ENCODE results near the gene RBM20. TPM values are rescaled to one million over a fixed set of nuclear protein-coding genes. Genes with fewer than 3 reads are reported as not detected.

RBM20 gene
- total and polyA plus RNA-seq, 2 of the 13 experiments (the other 11 are each of a cell fraction or from before 2014, with no cell fraction given), result 0.02 to 0.22 TPM

- peak; percentile 74 for TF ChIP-seq FOXP4 (CRISPR knock-in tag; IDR thresholded peaks at IDR 0.05)
- TF ChIP-seq TBX3 (IDR thresholded peaks at IDR 0.05; ENCODE audit: borderline replicate concordance), result peak; percentile 59; the same call in 1 of the 2 replicates
- TF ChIP-seq SP5 (CRISPR knock-in tag; IDR thresholded peaks at IDR 0.05; ENCODE audit: borderline replicate concordance, low read depth), result peak; percentile 84
- 0 out of 2 replicates have a peak, but pooled peaks have one; percentile 15 for TF ChIP-seq SPEN (CRISPR knock-in tag; IDR thresholded peaks at IDR 0.05; ENCODE audit: low read depth)
- TF ChIP-seq ZNF761 (CRISPR knock-in tag; conservative IDR thresholded peaks at IDR 0.05), result peak; percentile 55; the same call in 1 of the 2 replicates
These were observed 201.9 kb downstream of the RBM20 start (continued) for GRCh38 chr10:110845756-110846620.

GRCh38 chr10:110847374-110847773, 203.2 kb downstream of the RBM20 start:
- no peak for DNase-seq (ENCODE audit: low spot score)
- H3K79me2 ChIP-seq (ENCODE audit: insufficient read depth, low read length), result no peaks in the 10 kb centered on the region
- no peaks in the 10 kb centered on the region for H3K9me3 ChIP-seq (ENCODE audit: low read length)
- H3K4me3 ChIP-seq (replicated peaks in 1 of 3; ENCODE audit: insufficient read depth in 1 of 3, low read depth in 2 of 3, low read length in 3 of 3), result no peak overlapping the region
- TF ChIP-seq ZNF572 (CRISPR knock-in tag; IDR thresholded peaks at IDR 0.05), result no peak
- TF ChIP-seq ZNF224 (CRISPR knock-in tag; IDR thresholded peaks at IDR 0.05), result no peak
- TF ChIP-seq MEF2D (CRISPR knock-in tag; IDR thresholded peaks at IDR 0.05), result no peak
- no peak for TF ChIP-seq ZBTB37 (CRISPR knock-in tag; IDR thresholded peaks at IDR 0.05)
- TF ChIP-seq EEA1 (CRISPR knock-in tag; IDR thresholded peaks at IDR 0.05; ENCODE audit: borderline replicate concordance), result no peak
- TF ChIP-seq ZNF432 (CRISPR knock-in tag; IDR thresholded peaks at IDR 0.05; ENCODE audit: borderline replicate concordance), result no peak
- TF ChIP-seq ZNF12 (CRISPR knock-in tag; IDR thresholded peaks at IDR 0.05), result no peak
- TF ChIP-seq U2AF2 (IDR thresholded peaks at IDR 0.05; ENCODE audit: low read depth, low read length), result no peak
- TF ChIP-seq ZC3H4 (CRISPR knock-in tag; IDR thresholded peaks at IDR 0.05; ENCODE audit: borderline replicate concordance), result no peak
- no peak for TF ChIP-seq CEBPG (CRISPR knock-in tag; IDR thresholded peaks at IDR 0.05)
- TF ChIP-seq ZNF207 (IDR thresholded peaks at IDR 0.05; ENCODE audit: borderline replicate concordance), result no peak
- no peak for TF ChIP-seq SP4 (CRISPR knock-in tag; IDR thresholded peaks at IDR 0.05)
- no peaks in the 10 kb centered on the region for H3K27me3 ChIP-seq (ENCODE audit: control insufficient read depth in 1 of 2, insufficient read depth in 2 of 2, low read length in 2 of 2)
- no peaks in the 10 kb centered on the region for H4K20me1 ChIP-seq (ENCODE audit: insufficient read depth, low read length)
- in situ Hi-C loops (cut with HindIII; ENCODE audit: extremely low pct_ligation_motif_present, low pct_unique_long_range_greater_than_20kb) (no loop called here), intact Hi-C loops (cut with micrococcal nuclease; ENCODE audit: unreplicated experiment) (no loop called here)
- no peak overlapping the region for H3K9ac ChIP-seq (ENCODE audit: insufficient read depth, low read depth, low read length)
- ChIA-PET CTCF (ENCODE audit: low intra/inter-chr PET ratio, low total read pairs) (no interaction called here), POLR2A (interaction anchor here (2.0 to 4.6 kb wide), 3 partner anchors 11 to 24 kb away, joined by 6 to 44 read pairs (median 17); partner anchors contain the start of gene PDCD4)
- no peaks in the 10 kb centered on the region for H3K36me3 ChIP-seq (replicated peaks in 1 of 2; ENCODE audit: control insufficient read depth in 1 of 2, insufficient read depth in 2 of 2, low read length in 2 of 2)
- peaks cover 61% of the 10 kb centered on the region for H3K4me1 ChIP-seq (ENCODE audit: insufficient read depth, low read length)
- ATAC-seq, result no peak
- no peak for FAIRE-seq
- no peak overlapping the region for H3K4me2 ChIP-seq (ENCODE audit: low read depth, low read length)
- no TSS peak for BruUV-seq (replicated peaks)
- WGBS (ENCODE audit: low lambda C conversion rate), result 76% methylated on average over 6 of the region's 6 CpGs
- H2AFZ ChIP-seq (ENCODE audit: low read length), result no peak overlapping the region
- no peak overlapping the region for H3K27ac ChIP-seq (ENCODE audit: extremely low read length, insufficient read depth, low read length)
